ENCODE results near the gene HES7.

DNA sequence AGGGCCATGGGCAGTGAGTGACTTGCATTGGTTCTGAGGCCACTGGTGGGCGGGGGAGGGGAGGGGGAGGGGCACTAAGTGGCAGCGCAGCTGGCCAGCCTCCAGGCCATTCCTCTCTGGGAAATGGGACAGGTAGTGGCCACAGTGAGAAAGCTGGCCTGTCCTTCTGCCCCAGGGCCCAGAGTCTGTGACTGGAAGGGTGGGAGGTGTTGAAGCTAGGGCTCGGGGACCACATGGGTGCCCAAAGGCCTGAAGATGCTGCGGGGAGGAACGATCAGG, 36.0 kb downstream of the HES7 start:
- no peak for TF ChIP-seq PPARA (CRISPR knock-in tag; IDR thresholded peaks at IDR 0.05; ENCODE audit: borderline replicate concordance)
- TF ChIP-seq, protein P1, sequence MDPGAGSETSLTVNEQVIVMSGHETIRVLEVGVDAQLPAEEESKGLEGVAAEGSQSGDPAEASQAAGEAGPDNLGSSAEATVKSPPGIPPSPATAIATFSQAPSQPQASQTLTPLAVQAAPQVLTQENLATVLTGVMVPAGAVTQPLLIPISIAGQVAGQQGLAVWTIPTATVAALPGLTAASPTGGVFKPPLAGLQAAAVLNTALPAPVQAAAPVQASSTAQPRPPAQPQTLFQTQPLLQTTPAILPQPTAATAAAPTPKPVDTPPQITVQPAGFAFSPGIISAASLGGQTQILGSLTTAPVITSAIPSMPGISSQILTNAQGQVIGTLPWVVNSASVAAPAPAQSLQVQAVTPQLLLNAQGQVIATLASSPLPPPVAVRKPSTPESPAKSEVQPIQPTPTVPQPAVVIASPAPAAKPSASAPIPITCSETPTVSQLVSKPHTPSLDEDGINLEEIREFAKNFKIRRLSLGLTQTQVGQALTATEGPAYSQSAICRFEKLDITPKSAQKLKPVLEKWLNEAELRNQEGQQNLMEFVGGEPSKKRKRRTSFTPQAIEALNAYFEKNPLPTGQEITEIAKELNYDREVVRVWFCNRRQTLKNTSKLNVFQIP (CRISPR knock-in tag; IDR thresholded peaks at IDR 0.05; ENCODE audit: borderline replicate concordance, low read depth): no peak
